Choroid plexus epithelial cell (primary cell): ENCODE measurements around the gene C1GALT1.
"Not testable (repeated sequence)": the region's sequence is repeated elsewhere in the genome, so short reads cannot be mapped to it uniquely, and the experiment has no call there.

Experiments used
- DNase-seq: peaks from one replicate; pipeline ENCODE4 v3.0.0-alpha.2; 2010; ENCODE audit warnings: low read depth
- H3K4me3 ChIP-seq: 2 replicates; pipeline ENCODE4 v1.5.1; 2011; ENCODE audit warnings: low read depth, mild to moderate bottlenecking, control low read depth, low read length, moderate library complexity
- TF ChIP-seq, protein P1 (sequence below): conservative IDR thresholded peaks from 2 replicates; pipeline ENCODE4 v1.5.1; 2011; ENCODE audit warnings: low read depth, mild to moderate bottlenecking, control low read depth, inconsistent platforms, low read length, moderate library complexity

The C1GALT1 gene

DNA sequence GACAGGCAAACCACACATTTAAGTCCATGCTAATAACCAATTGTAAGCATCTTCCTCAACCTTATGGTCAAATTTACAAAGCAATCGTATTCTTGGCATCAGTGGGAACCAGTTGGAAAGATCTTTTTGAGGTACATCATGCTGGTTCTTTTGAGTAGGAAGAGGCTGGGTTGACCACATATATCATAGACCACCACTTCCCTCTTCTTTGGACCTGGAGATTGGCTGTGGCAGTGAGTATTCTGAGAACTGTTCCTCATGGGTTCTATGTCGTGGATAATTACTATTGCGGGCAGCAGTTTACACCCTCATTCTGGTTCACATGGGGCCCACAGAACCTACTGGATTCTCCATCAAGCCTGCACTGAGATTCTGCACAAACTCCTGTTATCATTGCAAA, 35.5 kb upstream of the C1GALT1 start:
- H3K4me3 ChIP-seq: no peak overlapping the region
- DNase-seq: no peak
- TF ChIP-seq, protein P1, sequence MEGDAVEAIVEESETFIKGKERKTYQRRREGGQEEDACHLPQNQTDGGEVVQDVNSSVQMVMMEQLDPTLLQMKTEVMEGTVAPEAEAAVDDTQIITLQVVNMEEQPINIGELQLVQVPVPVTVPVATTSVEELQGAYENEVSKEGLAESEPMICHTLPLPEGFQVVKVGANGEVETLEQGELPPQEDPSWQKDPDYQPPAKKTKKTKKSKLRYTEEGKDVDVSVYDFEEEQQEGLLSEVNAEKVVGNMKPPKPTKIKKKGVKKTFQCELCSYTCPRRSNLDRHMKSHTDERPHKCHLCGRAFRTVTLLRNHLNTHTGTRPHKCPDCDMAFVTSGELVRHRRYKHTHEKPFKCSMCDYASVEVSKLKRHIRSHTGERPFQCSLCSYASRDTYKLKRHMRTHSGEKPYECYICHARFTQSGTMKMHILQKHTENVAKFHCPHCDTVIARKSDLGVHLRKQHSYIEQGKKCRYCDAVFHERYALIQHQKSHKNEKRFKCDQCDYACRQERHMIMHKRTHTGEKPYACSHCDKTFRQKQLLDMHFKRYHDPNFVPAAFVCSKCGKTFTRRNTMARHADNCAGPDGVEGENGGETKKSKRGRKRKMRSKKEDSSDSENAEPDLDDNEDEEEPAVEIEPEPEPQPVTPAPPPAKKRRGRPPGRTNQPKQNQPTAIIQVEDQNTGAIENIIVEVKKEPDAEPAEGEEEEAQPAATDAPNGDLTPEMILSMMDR: no peak

DNA sequence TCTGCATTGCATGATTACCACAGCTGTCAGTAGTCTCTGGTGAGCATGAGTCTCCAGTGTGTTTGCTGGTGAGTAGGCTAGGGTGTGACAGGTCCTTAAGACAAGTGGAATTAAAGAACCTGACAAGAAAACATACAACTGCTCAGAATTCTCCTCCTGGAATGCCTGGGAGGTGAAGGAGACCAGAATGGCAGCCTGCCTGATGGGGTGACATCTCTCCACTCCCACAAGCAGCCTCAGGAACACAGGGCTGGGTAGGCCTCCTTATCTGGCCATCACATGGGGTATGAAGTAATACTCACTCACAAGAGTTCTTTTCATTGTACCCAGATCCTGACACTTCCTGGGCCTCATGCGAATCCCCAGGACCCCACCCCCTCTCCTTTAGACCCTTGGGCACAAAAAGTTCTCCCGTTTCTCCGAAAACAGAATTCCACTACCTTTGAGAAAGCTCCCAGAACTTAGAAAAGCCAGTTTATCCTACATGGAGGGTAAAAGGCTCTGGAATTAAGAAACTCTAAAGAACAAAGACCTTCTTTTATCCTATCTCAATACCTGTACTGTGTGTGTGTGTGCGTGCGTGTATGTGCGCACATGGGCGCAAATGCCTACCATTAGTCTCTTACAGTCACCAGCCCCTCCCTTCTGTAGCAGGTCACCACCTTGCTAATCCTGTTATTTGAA, 33.4 kb upstream of the C1GALT1 start:
- H3K4me3 ChIP-seq: no peak overlapping the region
- TF ChIP-seq, protein P1: no peak
- peak; percentile 22 for DNase-seq

DNA sequence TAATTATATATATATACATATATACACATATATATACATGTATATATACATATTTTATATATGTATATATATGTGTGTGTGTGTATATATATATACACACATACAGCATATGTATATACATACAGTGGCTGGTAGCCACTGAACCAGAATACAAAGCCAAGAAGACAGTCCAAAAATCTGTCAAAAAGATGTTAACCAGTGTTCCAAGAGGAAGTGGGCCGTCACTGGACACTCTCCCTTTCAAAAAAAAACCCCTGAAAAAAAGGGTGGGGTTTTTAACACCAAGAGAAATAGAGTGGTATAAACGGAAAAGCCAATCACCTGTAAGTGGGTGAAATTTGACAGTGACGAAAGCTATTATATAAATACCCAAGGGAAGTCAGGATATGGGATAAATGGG, 31.1 kb upstream of the C1GALT1 start:
- TF ChIP-seq, protein P1: no peak
- DNase-seq: no peak
- no peak overlapping the region for H3K4me3 ChIP-seq

DNA sequence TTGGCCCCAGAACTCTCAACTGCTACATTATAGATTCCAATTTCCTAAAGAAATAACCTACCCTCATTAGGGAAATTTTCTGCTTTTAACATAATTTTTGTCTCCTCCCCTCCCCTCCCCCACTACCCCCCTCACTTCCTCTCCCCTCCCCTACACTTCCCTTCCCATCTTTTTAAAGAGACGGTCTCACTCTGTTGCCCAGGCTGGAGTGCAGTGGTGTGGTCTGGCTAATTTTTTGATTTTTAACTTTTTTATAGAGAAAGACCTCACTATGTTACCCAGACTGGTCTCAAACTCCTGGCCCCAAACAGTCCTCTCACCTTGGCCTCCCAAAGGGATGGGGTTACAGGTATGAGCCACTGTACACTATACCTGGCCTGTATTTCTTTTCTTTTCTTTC, 30.5 kb upstream of the C1GALT1 start:
- TF ChIP-seq, protein P1: no peak
- DNase-seq: no peak
- H3K4me3 ChIP-seq: no peak overlapping the region

DNA sequence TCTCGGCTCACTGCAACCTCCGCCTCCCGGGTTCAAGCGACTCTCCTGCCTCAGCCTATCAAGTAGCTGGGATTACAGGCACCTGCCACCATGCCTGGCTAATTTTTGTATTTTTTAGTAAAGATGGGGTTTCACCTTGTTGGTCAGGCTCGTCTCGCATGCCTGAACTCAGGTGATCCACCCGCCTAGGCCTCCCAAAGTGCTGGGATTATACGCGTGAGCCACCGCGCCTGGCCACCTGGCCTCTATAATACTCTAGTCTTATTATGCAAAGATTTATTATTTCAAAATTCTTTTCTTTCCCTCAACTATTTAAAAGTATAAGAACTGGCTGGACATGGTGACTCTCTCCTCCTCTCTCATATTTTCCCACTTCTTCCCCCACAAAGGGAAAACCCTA, 30.0 kb upstream of the C1GALT1 start:
- no peak for DNase-seq
- TF ChIP-seq, protein P1: no peak
- no peak overlapping the region for H3K4me3 ChIP-seq

DNA sequence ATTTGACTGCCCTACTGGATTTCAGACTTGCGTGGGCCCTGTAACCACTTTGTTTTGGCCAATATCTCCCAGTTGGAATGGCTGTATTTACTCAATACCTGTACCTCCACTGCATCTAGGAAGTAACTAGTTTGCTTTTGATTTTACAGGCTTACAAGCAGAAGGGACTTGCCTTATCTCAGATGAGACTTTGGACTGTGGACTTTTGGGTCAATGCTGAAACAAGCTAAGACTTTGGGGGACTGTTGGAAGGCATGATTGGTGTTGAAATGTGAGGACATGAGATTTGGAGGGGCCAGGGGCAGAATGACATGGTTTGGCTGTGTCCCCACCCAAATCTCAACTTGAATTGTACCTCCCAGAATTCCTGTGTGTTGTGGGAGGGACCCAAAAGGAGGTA, 28.0 kb upstream of the C1GALT1 start:
- not testable (repeated sequence) for DNase-seq, H3K4me3 ChIP-seq

DNA sequence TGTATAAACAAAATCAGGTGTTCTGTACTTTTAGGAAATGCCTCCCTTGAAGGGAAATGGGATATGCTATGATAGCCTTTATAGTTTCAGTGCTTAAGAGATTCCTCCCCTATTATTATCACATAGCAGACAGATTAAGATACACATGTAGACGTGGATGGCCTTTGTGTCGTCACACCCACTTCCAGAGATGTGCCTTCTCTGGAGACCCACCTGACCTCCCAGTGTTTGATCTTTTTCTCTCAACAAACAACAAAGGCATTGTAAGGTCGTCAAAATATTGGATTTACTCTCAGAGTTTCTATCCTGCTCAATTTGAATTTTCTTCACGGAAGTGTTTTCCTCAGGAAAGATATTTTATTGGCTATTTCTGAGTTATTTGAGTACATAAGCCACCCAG, 25.7 kb upstream of the C1GALT1 start:
- H3K4me3 ChIP-seq: no peak overlapping the region
- no peak for DNase-seq
- TF ChIP-seq, protein P1: no peak
